NCI-H128 (cell line): ENCODE data around the gene MICA.
A peak's percentile ranks its signal among the peaks of the same experiment; 100 is the strongest.
"Not testable (repeated sequence)": the region's sequence is repeated elsewhere in the genome, so short reads cannot be mapped to it uniquely, and the experiment has no call there.

ENCODE experiments used
- DNase-seq: peaks from one replicate; lab custom pipeline; 2025; ENCODE audit not compliant: unreplicated experiment; lab: John Stamatoyannopoulos, UW

The MICA gene

GRCh38 chr6:31403283-31404060, at the start of gene MICA:
Gene MICA, plus strand, starts transcription at chr6:31403595. Its CDS starts 38 bp downstream, at chr6:31403633.
- DNase-seq, result no peak

GRCh38 chr6:31354158-31354863, 49.1 kb upstream of the MICA start:
- no peak for DNase-seq

GRCh38 chr6:31354864-31355582, 48.4 kb upstream of the MICA start:
- DNase-seq, result no peak

GRCh38 chr6:31355583-31355948, 47.8 kb upstream of the MICA start:
- DNase-seq, result no peak

- DNase-seq, result no peak
Measured at GRCh38 chr6:31356216-31356945, 47.0 kb upstream of the MICA start.

- no peak for DNase-seq
Measured at GRCh38 chr6:31356946-31357466, 46.4 kb upstream of the MICA start, which contains the start of gene HLA-B. Gene HLA-B, minus strand, starts transcription at chr6:31357179. Its CDS starts 21 bp downstream, at chr6:31357158.

- no peak for DNase-seq
Measured at GRCh38 chr6:31357886-31358285, 45.5 kb upstream of the MICA start.

GRCh38 chr6:31358302-31358701, 45.1 kb upstream of the MICA start:
- DNase-seq, result no peak

- no peak for DNase-seq
Measured at GRCh38 chr6:31359581-31359980, 43.8 kb upstream of the MICA start.

GRCh38 chr6:31362751-31363150, 40.6 kb upstream of the MICA start:
- no peak for DNase-seq

- no peak for DNase-seq
Measured at GRCh38 chr6:31363811-31364210, 39.6 kb upstream of the MICA start.

- DNase-seq, result no peak
Measured at GRCh38 chr6:31365864-31366263, 37.5 kb upstream of the MICA start.

GRCh38 chr6:31366693-31367470, 36.5 kb upstream of the MICA start:
- peak; percentile 45 for DNase-seq

- DNase-seq, result no peak
Measured at GRCh38 chr6:31368461-31368860, 34.9 kb upstream of the MICA start.

GRCh38 chr6:31374118-31374517, 29.3 kb upstream of the MICA start:
- not testable (repeated sequence) for DNase-seq

- no peak for DNase-seq
Measured at GRCh38 chr6:31375699-31376098, 27.7 kb upstream of the MICA start.

- DNase-seq, result no peak
Measured at GRCh38 chr6:31377029-31377428, 26.4 kb upstream of the MICA start.

- no peak for DNase-seq
Measured at GRCh38 chr6:31378062-31378720, 25.2 kb upstream of the MICA start.

- no peak for DNase-seq
Measured at GRCh38 chr6:31378721-31379103, 24.7 kb upstream of the MICA start.

- DNase-seq, result no peak
Measured at GRCh38 chr6:31379850-31380249, 23.5 kb upstream of the MICA start.
